ENCODE data around the gene INPP5A. TPM values are rescaled to one million over a fixed set of nuclear protein-coding genes. Genes with fewer than 3 reads are reported as not detected.

The INPP5A gene
- total and polyA plus RNA-seq, 10 of the 15 experiments (the other 5 are each of a cell fraction or from before 2014, with no cell fraction given): 0.52 to 15.0 (median 6.3) TPM

DNA sequence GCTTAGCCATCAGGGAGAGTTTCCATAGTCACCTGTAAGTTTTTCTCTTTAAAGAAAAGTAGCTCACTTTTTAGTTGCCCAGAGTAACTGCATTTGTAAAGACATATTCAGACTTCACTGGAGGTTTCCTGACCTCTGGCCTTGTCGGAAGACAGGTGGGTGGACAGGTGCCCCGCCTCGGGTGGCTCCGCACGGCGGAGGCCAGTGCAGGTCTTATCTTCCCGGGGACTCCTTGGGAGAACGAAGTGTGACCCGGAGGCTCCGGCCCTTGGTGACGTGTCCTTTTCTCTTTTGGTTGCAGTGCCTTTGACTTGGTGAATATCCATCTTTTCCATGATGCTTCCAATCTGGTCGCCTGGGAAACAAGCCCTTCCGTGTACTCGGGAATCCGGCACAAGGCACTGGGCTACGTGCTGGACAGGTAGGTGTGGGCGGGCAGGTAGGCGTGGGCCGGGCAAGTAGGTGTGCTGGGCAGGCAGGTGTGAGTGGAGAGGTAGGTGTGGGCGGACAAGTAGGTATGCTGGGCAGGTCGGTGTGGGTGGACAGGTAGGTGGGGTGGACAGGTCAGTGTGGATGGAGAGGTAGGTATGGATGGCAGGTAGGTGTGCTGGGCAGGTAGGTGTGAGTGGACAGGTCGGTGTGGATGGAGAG is 172.6 kb downstream of the INPP5A start:
- ChIA-PET RAD21 (ENCODE audit: unreplicated experiment) (no interaction called here), SMC1A (ENCODE audit: uncharacterized antibody, unreplicated experiment) (no interaction called here), POLR2A (no interaction called here), CTCF (no interaction called here)
- Histone ChIP-seq H2AFZ (ENCODE audit: control insufficient read depth, low read depth, low read length) (no peak overlapping the region), H3K4me2 (ENCODE audit: control insufficient read depth, insufficient read depth) (no peak overlapping the region), H3K9ac (ENCODE audit: control insufficient read depth, insufficient read depth, low read length) (no peak overlapping the region), H4K20me1 (ENCODE audit: control insufficient read depth, insufficient read depth) (no peaks in the 10 kb centered on the region), H3K36me3 (ENCODE audit: control insufficient read depth in 2 of 2, insufficient read depth in 2 of 2, low read length in 1 of 2) (peaks cover 0 to 6% of the 10 kb centered on the region in 2 experiments; a peak in 2 of 4 replicates), H3K27ac (ENCODE audit: control insufficient read depth, insufficient read depth) (no peak overlapping the region), H3K9me3 (replicated peaks; ENCODE audit: control insufficient read depth, insufficient read depth, low read length) (peaks cover 5% of the 10 kb centered on the region; the same call in 1 of the 3 replicates), H3K4me3 (no peak overlapping the region), H3K4me1 (ENCODE audit: control insufficient read depth, insufficient read depth, low read length) (no peaks in the 10 kb centered on the region), H3K79me2 (ENCODE audit: control insufficient read depth, insufficient read depth, low read length) (no peaks in the 10 kb centered on the region), H3K27me3 (replicated peaks in 1 of 2; ENCODE audit: control insufficient read depth in 2 of 2, insufficient read depth in 2 of 2, low read length in 1 of 2) (no peaks in the 10 kb centered on the region)
- BruUV-seq (replicated peaks): no TSS peak
- FAIRE-seq (no peak), DNase-seq (ENCODE audit: low read depth, low spot score) (no peak), ATAC-seq (no peak)
- 97% methylated on average over 21 of the region's 22 CpGs for WGBS (ENCODE audit: insufficient coverage, insufficient replicate concordance, low lambda C conversion rate, missing lambda C conversion rate)
- intact Hi-C loops (cut with micrococcal nuclease; ENCODE audit: unreplicated experiment) (no loop called here), in situ Hi-C loops (cut with MboI) (no loop called here)
- TF ChIP-seq CREM (IDR thresholded peaks at IDR 0.05; ENCODE audit: low read depth): no peak
- TF ChIP-seq NR2C1 (IDR thresholded peaks at IDR 0.05): no peak

- Histone ChIP-seq H3K4me1 (ENCODE audit: control insufficient read depth, insufficient read depth, low read length) (no peaks in the 10 kb centered on the region), H3K9me3 (replicated peaks; ENCODE audit: control insufficient read depth, insufficient read depth, low read length) (no peaks in the 10 kb centered on the region; the same call in 2 of the 3 replicates), H2AFZ (ENCODE audit: control insufficient read depth, low read depth, low read length) (no peak overlapping the region), H3K27me3 (replicated peaks in 1 of 2; ENCODE audit: control insufficient read depth in 2 of 2, insufficient read depth in 2 of 2, low read length in 1 of 2) (no peaks in the 10 kb centered on the region), H3K79me2 (ENCODE audit: control insufficient read depth, insufficient read depth, low read length) (no peaks in the 10 kb centered on the region), H4K20me1 (ENCODE audit: control insufficient read depth, insufficient read depth) (no peaks in the 10 kb centered on the region), H3K27ac (ENCODE audit: control insufficient read depth, insufficient read depth) (no peak overlapping the region), H3K4me2 (ENCODE audit: control insufficient read depth, insufficient read depth) (no peak overlapping the region), H3K36me3 (ENCODE audit: control insufficient read depth in 2 of 2, insufficient read depth in 2 of 2, low read length in 1 of 2) (peaks cover 0 to 6% of the 10 kb centered on the region in 2 experiments; a peak in 2 of 4 replicates), H3K9ac (ENCODE audit: control insufficient read depth, insufficient read depth, low read length) (no peak overlapping the region), H3K4me3 (no peak overlapping the region)
- TF ChIP-seq CBX5 (IDR thresholded peaks at IDR 0.05; ENCODE audit: low read depth) (no peak), SIN3A (IDR thresholded peaks at IDR 0.05; ENCODE audit: low read depth, low read length) (no peak), NR2C1 (IDR thresholded peaks at IDR 0.05) (no peak), BCL11A (IDR thresholded peaks at IDR 0.05; ENCODE audit: low read depth, low read length) (no peak), SP1 (IDR thresholded peaks at IDR 0.05; ENCODE audit: low read depth, low read length) (no peak), CBX3 (IDR thresholded peaks at IDR 0.05; ENCODE audit: borderline replicate concordance, low read depth) (no peak), TCF7 (IDR thresholded peaks at IDR 0.05; ENCODE audit: borderline replicate concordance) (no peak), NBN (IDR thresholded peaks at IDR 0.05) (no peak), TAF1 (IDR thresholded peaks at IDR 0.05; ENCODE audit: borderline replicate concordance, low read depth, low read length) (no peak), MTA3 (IDR thresholded peaks at IDR 0.05; ENCODE audit: borderline replicate concordance, low read length) (no peak), IKZF2 (IDR thresholded peaks at IDR 0.05) (no peak)
- TF ChIP-seq, protein P1, sequence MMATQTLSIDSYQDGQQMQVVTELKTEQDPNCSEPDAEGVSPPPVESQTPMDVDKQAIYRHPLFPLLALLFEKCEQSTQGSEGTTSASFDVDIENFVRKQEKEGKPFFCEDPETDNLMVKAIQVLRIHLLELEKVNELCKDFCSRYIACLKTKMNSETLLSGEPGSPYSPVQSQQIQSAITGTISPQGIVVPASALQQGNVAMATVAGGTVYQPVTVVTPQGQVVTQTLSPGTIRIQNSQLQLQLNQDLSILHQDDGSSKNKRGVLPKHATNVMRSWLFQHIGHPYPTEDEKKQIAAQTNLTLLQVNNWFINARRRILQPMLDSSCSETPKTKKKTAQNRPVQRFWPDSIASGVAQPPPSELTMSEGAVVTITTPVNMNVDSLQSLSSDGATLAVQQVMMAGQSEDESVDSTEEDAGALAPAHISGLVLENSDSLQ (IDR thresholded peaks at IDR 0.05): no peak
- TF ChIP-seq, protein P2, sequence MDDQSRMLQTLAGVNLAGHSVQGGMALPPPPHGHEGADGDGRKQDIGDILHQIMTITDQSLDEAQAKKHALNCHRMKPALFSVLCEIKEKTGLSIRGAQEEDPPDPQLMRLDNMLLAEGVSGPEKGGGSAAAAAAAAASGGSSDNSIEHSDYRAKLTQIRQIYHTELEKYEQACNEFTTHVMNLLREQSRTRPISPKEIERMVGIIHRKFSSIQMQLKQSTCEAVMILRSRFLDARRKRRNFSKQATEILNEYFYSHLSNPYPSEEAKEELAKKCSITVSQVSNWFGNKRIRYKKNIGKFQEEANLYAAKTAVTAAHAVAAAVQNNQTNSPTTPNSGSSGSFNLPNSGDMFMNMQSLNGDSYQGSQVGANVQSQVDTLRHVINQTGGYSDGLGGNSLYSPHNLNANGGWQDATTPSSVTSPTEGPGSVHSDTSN (IDR thresholded peaks at IDR 0.05; ENCODE audit: insufficient replicate concordance, low read depth, low read length): no peak
- in situ Hi-C loops (cut with MboI): no loop called here
- ChIA-PET POLR2A (no interaction called here), SMC1A (ENCODE audit: uncharacterized antibody, unreplicated experiment) (no interaction called here), RAD21 (ENCODE audit: unreplicated experiment) (no interaction called here), CTCF (no interaction called here)
- BruUV-seq (replicated peaks): no TSS peak
- intact Hi-C loops (cut with micrococcal nuclease; ENCODE audit: unreplicated experiment): no loop called here
- WGBS (ENCODE audit: insufficient coverage, insufficient replicate concordance, low lambda C conversion rate, missing lambda C conversion rate): 93% methylated on average over 18 of the region's 18 CpGs
- FAIRE-seq: no peak
- ATAC-seq: no peak
- no peak for DNase-seq (ENCODE audit: low read depth, low spot score)
These were observed 173.4 kb downstream of the INPP5A start for GRCh38 chr10:132710746-132711612.

All from GM12878 (cell line).